GM12864 (cell line): ENCODE measurements around the gene SH3D19.

Experiments used
- DNase-seq: peaks from one replicate; pipeline ENCODE4 v3.0.0-alpha.2; 2011; ENCODE audit warnings: low read depth
- H3K4me3 ChIP-seq: 2 replicates; pipeline ENCODE4 v1.5.1; 2011; ENCODE audit warnings: mild to moderate bottlenecking, low read depth, low read length, control low read depth
- CTCF ChIP-seq: IDR thresholded peaks from 2 replicates; pipeline ENCODE4 v1.5.1; 2011; ENCODE audit warnings: low read depth, mild to moderate bottlenecking, moderate library complexity, low read length, control low read depth, inconsistent platforms; ENCODE audit errors: missing control alignments

The SH3D19 gene

GRCh38 chr4:151331276-151332042 lies 6.1 kb upstream of the SH3D19 start:
- TF ChIP-seq CTCF, result no peak
- no peak for DNase-seq
- H3K4me3 ChIP-seq, result no peak overlapping the region

GRCh38 chr4:151329217-151330007 lies 4.0 kb upstream of the SH3D19 start:
- no peak for TF ChIP-seq CTCF
- H3K4me3 ChIP-seq, result no peak overlapping the region
- DNase-seq, result no peak

GRCh38 chr4:151325949-151326246 lies 493 bp upstream of the SH3D19 start:
- DNase-seq, result no peak
- no peak for TF ChIP-seq CTCF
- no peak overlapping the region for H3K4me3 ChIP-seq

- H3K4me3 ChIP-seq, result no peak overlapping the region
- no peak for DNase-seq
- TF ChIP-seq CTCF, result no peak
Observed at GRCh38 chr4:151324752-151325110, 674 bp downstream of the SH3D19 start.

- TF ChIP-seq CTCF, result no peak
- no peak for DNase-seq
- H3K4me3 ChIP-seq, result no peak overlapping the region
Observed at GRCh38 chr4:151324124-151324751, 1.2 kb downstream of the SH3D19 start.

GRCh38 chr4:151323667-151324066 lies 1.7 kb downstream of the SH3D19 start:
- H3K4me3 ChIP-seq, result no peak overlapping the region
- DNase-seq, result no peak
- no peak for TF ChIP-seq CTCF
